ENCODE results near the gene STAM2.

The STAM2 gene

DNA sequence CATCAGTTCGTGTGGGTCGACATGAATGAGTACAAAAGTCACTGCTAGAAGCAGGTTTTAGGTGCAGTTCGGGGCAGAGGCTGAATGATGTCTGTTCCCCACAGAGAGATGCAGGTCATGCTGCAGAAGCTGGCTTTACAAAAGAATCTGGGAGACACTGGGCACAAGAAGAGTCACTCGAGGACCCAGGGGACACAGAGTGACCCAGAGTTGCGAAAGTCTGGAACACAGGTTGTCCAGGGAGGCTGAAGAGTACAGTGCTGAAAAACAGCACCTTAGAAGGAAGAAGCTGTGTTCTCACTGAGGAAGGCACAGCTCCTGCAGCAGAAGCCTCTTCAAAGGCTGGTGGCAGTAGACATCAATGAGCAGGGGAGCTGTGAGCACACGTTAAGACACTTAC, 91.5 kb downstream of the STAM2 start:
- no peak for TF ChIP-seq ZNF70 (CRISPR knock-in tag; IDR thresholded peaks at IDR 0.05)
- no peak for TF ChIP-seq TOX (CRISPR knock-in tag; IDR thresholded peaks at IDR 0.05; ENCODE audit: borderline replicate concordance)
- no peak for TF ChIP-seq TCF4 (CRISPR knock-in tag; IDR thresholded peaks at IDR 0.05; ENCODE audit: borderline replicate concordance)
- no peak for TF ChIP-seq ZFP3 (CRISPR knock-in tag; IDR thresholded peaks at IDR 0.05)
- TF ChIP-seq ISL1 (CRISPR knock-in tag; IDR thresholded peaks at IDR 0.05) = no peak
- TF ChIP-seq OSR1 (CRISPR knock-in tag; IDR thresholded peaks at IDR 0.05) = no peak
- no peak for TF ChIP-seq RARB (CRISPR knock-in tag; IDR thresholded peaks at IDR 0.05)
- TF ChIP-seq PPARA (CRISPR knock-in tag; IDR thresholded peaks at IDR 0.05; ENCODE audit: borderline replicate concordance) = no peak
- TF ChIP-seq BACH2 (CRISPR knock-in tag; IDR thresholded peaks at IDR 0.05; ENCODE audit: borderline replicate concordance) = no peak
- no peak for TF ChIP-seq CSDC2 (CRISPR knock-in tag; IDR thresholded peaks at IDR 0.05)
- no peak for ATAC-seq

DNA sequence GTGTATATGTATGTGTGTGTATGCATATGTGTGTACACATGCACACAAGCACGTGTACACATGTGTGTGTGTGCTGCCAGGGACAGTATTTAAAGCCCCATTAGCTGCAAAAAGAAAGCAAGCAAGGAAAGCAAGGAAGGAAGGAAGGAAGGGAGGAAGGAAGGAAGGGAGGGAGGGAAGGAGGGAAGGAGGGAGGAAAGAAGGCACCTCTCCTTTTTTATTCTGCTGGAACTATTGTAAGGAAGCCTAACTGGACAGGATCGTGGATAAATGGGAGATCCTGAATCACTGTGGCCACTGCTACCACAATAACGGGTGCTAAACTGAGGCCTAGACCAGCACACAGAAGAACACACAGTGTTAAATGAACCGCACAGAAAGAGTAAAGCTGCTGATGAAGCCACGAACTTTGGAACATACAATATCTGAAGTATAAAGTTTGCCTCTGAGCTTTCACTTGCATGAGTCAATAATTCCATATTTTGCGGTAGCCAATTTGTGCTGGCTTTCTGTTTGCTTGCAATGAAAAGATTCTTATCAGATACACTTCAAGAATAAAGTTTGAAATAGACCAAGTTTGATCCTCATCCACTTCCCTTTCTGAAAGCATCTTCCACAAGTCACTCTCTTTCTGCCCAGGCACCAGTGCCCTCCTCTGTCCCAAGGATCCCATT, 92.2 kb downstream of the STAM2 start:
- TF ChIP-seq, protein P1, sequence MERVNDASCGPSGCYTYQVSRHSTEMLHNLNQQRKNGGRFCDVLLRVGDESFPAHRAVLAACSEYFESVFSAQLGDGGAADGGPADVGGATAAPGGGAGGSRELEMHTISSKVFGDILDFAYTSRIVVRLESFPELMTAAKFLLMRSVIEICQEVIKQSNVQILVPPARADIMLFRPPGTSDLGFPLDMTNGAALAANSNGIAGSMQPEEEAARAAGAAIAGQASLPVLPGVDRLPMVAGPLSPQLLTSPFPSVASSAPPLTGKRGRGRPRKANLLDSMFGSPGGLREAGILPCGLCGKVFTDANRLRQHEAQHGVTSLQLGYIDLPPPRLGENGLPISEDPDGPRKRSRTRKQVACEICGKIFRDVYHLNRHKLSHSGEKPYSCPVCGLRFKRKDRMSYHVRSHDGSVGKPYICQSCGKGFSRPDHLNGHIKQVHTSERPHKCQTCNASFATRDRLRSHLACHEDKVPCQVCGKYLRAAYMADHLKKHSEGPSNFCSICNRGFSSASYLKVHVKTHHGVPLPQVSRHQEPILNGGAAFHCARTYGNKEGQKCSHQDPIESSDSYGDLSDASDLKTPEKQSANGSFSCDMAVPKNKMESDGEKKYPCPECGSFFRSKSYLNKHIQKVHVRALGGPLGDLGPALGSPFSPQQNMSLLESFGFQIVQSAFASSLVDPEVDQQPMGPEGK (CRISPR knock-in tag; IDR thresholded peaks at IDR 0.05; ENCODE audit: borderline replicate concordance) = no peak
- no peak for TF ChIP-seq GLIS3 (CRISPR knock-in tag; IDR thresholded peaks at IDR 0.05)
- no peak for ATAC-seq

DNA sequence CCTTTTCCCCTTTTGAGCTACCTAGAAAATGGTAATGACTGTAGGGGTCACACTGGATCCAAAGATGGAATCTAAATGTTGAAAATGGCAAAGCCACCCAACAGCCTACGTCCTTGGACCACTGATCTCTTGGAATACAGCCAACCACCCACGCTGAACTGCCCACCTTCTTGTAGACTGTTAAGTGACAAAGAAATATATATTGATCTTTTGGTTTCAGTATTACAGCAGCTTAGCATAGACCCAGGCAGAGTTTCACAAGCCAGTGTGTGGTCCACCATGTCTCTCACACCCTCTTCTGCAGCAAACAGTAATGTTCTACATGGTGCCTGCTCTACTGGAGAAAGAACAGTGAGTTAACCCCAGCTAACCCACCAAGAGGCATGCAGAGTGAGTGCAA, 96.9 kb downstream of the STAM2 start:
- no peak for ATAC-seq

More for the DNA sequence above, 96.9 kb downstream of the STAM2 start:
- TF ChIP-seq RARB (CRISPR knock-in tag; IDR thresholded peaks at IDR 0.05) (no peak), TCF4 (CRISPR knock-in tag; IDR thresholded peaks at IDR 0.05; ENCODE audit: borderline replicate concordance) (no peak), ZNF8 (CRISPR knock-in tag; IDR thresholded peaks at IDR 0.05) (no peak), ZC3H10 (CRISPR knock-in tag; IDR thresholded peaks at IDR 0.05) (no peak), OSR1 (CRISPR knock-in tag; IDR thresholded peaks at IDR 0.05) (no peak), ISL1 (CRISPR knock-in tag; IDR thresholded peaks at IDR 0.05) (no peak), PPARA (CRISPR knock-in tag; IDR thresholded peaks at IDR 0.05; ENCODE audit: borderline replicate concordance) (no peak), ZNF565 (CRISPR knock-in tag; conservative IDR thresholded peaks at IDR 0.05; ENCODE audit: low read depth) (no peak), ARNTL (CRISPR knock-in tag; IDR thresholded peaks at IDR 0.05; ENCODE audit: borderline replicate concordance, low read depth) (no peak), GLIS3 (CRISPR knock-in tag; IDR thresholded peaks at IDR 0.05) (no peak), ZFP3 (CRISPR knock-in tag; IDR thresholded peaks at IDR 0.05) (no peak), SNAI2 (CRISPR knock-in tag; IDR thresholded peaks at IDR 0.05) (no peak), TOX (CRISPR knock-in tag; IDR thresholded peaks at IDR 0.05; ENCODE audit: borderline replicate concordance) (no peak), CSDC2 (CRISPR knock-in tag; IDR thresholded peaks at IDR 0.05) (no peak), ZNF70 (CRISPR knock-in tag; IDR thresholded peaks at IDR 0.05) (no peak), BACH2 (CRISPR knock-in tag; IDR thresholded peaks at IDR 0.05; ENCODE audit: borderline replicate concordance) (no peak)
- TF ChIP-seq, protein P2, sequence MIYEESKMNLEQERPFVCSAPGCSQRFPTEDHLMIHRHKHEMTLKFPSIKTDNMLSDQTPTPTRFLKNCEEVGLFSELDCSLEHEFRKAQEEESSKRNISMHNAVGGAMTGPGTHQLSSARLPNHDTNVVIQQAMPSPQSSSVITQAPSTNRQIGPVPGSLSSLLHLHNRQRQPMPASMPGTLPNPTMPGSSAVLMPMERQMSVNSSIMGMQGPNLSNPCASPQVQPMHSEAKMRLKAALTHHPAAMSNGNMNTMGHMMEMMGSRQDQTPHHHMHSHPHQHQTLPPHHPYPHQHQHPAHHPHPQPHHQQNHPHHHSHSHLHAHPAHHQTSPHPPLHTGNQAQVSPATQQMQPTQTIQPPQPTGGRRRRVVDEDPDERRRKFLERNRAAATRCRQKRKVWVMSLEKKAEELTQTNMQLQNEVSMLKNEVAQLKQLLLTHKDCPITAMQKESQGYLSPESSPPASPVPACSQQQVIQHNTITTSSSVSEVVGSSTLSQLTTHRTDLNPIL (CRISPR knock-in tag; IDR thresholded peaks at IDR 0.05; ENCODE audit: low read depth) = no peak
- TF ChIP-seq, protein P3, sequence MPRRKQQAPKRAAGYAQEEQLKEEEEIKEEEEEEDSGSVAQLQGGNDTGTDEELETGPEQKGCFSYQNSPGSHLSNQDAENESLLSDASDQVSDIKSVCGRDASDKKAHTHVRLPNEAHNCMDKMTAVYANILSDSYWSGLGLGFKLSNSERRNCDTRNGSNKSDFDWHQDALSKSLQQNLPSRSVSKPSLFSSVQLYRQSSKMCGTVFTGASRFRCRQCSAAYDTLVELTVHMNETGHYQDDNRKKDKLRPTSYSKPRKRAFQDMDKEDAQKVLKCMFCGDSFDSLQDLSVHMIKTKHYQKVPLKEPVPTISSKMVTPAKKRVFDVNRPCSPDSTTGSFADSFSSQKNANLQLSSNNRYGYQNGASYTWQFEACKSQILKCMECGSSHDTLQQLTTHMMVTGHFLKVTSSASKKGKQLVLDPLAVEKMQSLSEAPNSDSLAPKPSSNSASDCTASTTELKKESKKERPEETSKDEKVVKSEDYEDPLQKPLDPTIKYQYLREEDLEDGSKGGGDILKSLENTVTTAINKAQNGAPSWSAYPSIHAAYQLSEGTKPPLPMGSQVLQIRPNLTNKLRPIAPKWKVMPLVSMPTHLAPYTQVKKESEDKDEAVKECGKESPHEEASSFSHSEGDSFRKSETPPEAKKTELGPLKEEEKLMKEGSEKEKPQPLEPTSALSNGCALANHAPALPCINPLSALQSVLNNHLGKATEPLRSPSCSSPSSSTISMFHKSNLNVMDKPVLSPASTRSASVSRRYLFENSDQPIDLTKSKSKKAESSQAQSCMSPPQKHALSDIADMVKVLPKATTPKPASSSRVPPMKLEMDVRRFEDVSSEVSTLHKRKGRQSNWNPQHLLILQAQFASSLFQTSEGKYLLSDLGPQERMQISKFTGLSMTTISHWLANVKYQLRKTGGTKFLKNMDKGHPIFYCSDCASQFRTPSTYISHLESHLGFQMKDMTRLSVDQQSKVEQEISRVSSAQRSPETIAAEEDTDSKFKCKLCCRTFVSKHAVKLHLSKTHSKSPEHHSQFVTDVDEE (CRISPR knock-in tag; IDR thresholded peaks at IDR 0.05) = no peak
- TF ChIP-seq, protein P4, sequence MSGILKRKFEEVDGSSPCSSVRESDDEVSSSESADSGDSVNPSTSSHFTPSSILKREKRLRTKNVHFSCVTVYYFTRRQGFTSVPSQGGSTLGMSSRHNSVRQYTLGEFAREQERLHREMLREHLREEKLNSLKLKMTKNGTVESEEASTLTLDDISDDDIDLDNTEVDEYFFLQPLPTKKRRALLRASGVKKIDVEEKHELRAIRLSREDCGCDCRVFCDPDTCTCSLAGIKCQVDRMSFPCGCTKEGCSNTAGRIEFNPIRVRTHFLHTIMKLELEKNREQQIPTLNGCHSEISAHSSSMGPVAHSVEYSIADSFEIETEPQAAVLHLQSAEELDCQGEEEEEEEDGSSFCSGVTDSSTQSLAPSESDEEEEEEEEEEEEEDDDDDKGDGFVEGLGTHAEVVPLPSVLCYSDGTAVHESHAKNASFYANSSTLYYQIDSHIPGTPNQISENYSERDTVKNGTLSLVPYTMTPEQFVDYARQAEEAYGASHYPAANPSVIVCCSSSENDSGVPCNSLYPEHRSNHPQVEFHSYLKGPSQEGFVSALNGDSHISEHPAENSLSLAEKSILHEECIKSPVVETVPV (CRISPR knock-in tag; IDR thresholded peaks at IDR 0.05) = no peak
- TF ChIP-seq, protein P5, sequence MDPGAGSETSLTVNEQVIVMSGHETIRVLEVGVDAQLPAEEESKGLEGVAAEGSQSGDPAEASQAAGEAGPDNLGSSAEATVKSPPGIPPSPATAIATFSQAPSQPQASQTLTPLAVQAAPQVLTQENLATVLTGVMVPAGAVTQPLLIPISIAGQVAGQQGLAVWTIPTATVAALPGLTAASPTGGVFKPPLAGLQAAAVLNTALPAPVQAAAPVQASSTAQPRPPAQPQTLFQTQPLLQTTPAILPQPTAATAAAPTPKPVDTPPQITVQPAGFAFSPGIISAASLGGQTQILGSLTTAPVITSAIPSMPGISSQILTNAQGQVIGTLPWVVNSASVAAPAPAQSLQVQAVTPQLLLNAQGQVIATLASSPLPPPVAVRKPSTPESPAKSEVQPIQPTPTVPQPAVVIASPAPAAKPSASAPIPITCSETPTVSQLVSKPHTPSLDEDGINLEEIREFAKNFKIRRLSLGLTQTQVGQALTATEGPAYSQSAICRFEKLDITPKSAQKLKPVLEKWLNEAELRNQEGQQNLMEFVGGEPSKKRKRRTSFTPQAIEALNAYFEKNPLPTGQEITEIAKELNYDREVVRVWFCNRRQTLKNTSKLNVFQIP (CRISPR knock-in tag; IDR thresholded peaks at IDR 0.05; ENCODE audit: borderline replicate concordance, low read depth) = no peak

Data from SK-N-SH treated with all-trans-retinoic acid at 6 μM for 48 hours (cell line).